Neuronal stem cell (in vitro differentiated cells): ENCODE results near the gene FMNL3.

Experiments
- DNase-seq: peaks from one replicate; pipeline ENCODE4 v3.0.0-alpha.2; 2013; ENCODE audit warnings: low spot score
- H2AFZ ChIP-seq: one replicate; pipeline ENCODE4 v1.6.1; 2013; ENCODE audit warnings: mild to moderate bottlenecking, low read length, inconsistent platforms
- H2AK5ac ChIP-seq: 2 replicates; pipeline ENCODE4 v1.6.1; 2013; ENCODE audit warnings: low read depth, mild to moderate bottlenecking, inconsistent platforms, low read length, moderate library complexity, mixed read lengths
- H2BK120ac ChIP-seq: 2 replicates; pipeline ENCODE4 v1.6.1; 2013; ENCODE audit warnings: low read depth, mild to moderate bottlenecking, inconsistent platforms, low read length, moderate library complexity, mixed read lengths
- H2BK12ac ChIP-seq: one replicate; pipeline ENCODE4 v1.6.1; 2013; ENCODE audit warnings: low read length, inconsistent platforms
- H2BK15ac ChIP-seq: 2 replicates; pipeline ENCODE4 v1.6.1; 2013; ENCODE audit warnings: mild to moderate bottlenecking, low read length, inconsistent platforms, mixed read lengths
- H2BK5ac ChIP-seq: one replicate; pipeline ENCODE4 v1.6.1; 2013; ENCODE audit warnings: inconsistent platforms, mild to moderate bottlenecking, low read length, moderate library complexity
- H3K14ac ChIP-seq: one replicate; pipeline ENCODE4 v1.6.1; 2013; ENCODE audit warnings: low read length, inconsistent platforms
- H3K18ac ChIP-seq: 2 replicates; pipeline ENCODE4 v1.6.1; 2013; ENCODE audit warnings: low read length, inconsistent platforms
- H3K23ac ChIP-seq: 2 replicates; pipeline ENCODE4 v1.6.1; 2013; ENCODE audit warnings: low read depth, mild to moderate bottlenecking, mixed read lengths, low read length, inconsistent platforms; ENCODE audit not compliant: poor library complexity
- H3K27ac ChIP-seq: replicated peaks from 3 replicates; pipeline ENCODE4 v1.5.1; 2013; ENCODE audit warnings: low read length, inconsistent platforms
- H3K27me3 ChIP-seq, 3 experiments: 2 replicates each; pipeline ENCODE4 v1.6.1; 2013; ENCODE audit warnings: low read length in 3 of 3, mild to moderate bottlenecking in 2 of 3, inconsistent platforms in 1 of 3, low read depth in 1 of 3, mixed read lengths in 1 of 3, moderate library complexity in 1 of 3; ENCODE audit not compliant: control insufficient read depth in 3 of 3, insufficient read depth in 3 of 3
- H3K36me3 ChIP-seq, 2 donors: replicated peaks in 1 of 2; 2 replicates each; pipeline ENCODE4 v1.6.1; 2013; ENCODE audit warnings: low read length in 2 of 2; ENCODE audit not compliant: control insufficient read depth in 2 of 2, insufficient read depth in 2 of 2
- H3K4ac ChIP-seq: 2 replicates; pipeline ENCODE4 v1.6.1; 2013; ENCODE audit warnings: inconsistent platforms, mild to moderate bottlenecking, low read length, moderate library complexity
- H3K4me1 ChIP-seq, 2 donors: 1 replicate in 1 of 2; 2 replicates in 1 of 2; pipeline ENCODE4 v1.6.1; 2013; ENCODE audit warnings: low read length in 2 of 2, low read depth in 1 of 2; ENCODE audit not compliant: control insufficient read depth in 2 of 2, insufficient read depth in 1 of 2
- H3K4me2 ChIP-seq: one replicate; pipeline ENCODE4 v1.6.1; 2013; ENCODE audit warnings: mild to moderate bottlenecking, low read length, inconsistent platforms; ENCODE audit not compliant: insufficient read depth, poor library complexity, severe bottlenecking
- H3K4me3 ChIP-seq, 2 donors: 2 replicates each; pipeline ENCODE4 v1.5.1; 2013; ENCODE audit warnings: low read length in 2 of 2, mild to moderate bottlenecking in 2 of 2, inconsistent platforms in 1 of 2, moderate library complexity in 1 of 2
- H3K79me1 ChIP-seq: one replicate; pipeline ENCODE4 v1.6.1; 2013; ENCODE audit warnings: low read depth, mild to moderate bottlenecking, inconsistent platforms, low read length, moderate library complexity
- H3K9ac ChIP-seq: one replicate; pipeline ENCODE4 v1.6.1; 2013; ENCODE audit warnings: mild to moderate bottlenecking, low read depth, low read length, inconsistent platforms; ENCODE audit not compliant: poor library complexity
- H3K9me3 ChIP-seq, 2 donors: replicated peaks in 1 of 2; 2 replicates each; pipeline versions ENCODE3 to v1.6.1; 2013; ENCODE audit warnings: low read length in 2 of 2, mild to moderate bottlenecking in 2 of 2, inconsistent platforms in 1 of 2, low read depth in 1 of 2, mixed read lengths in 1 of 2, moderate library complexity in 1 of 2; ENCODE audit not compliant: control insufficient read depth in 2 of 2, insufficient read depth in 1 of 2
- H4K8ac ChIP-seq: one replicate; pipeline ENCODE4 v1.6.1; 2013; ENCODE audit warnings: low read depth, mild to moderate bottlenecking, inconsistent platforms, low read length, moderate library complexity
- H4K91ac ChIP-seq: one replicate; pipeline ENCODE4 v1.6.1; 2013; ENCODE audit warnings: low read length, low read depth, mild to moderate bottlenecking, inconsistent platforms; ENCODE audit not compliant: poor library complexity
- WGBS, 2 donors: extraction: QIAGEN DNeasy Blood & Tissue Kit; methylation state at CpG; one replicate each; pipeline ENCODE4 v1.1.7; 2013; ENCODE audit warnings: missing lambda C conversion rate in 2 of 2, mixed read lengths in 1 of 2; ENCODE audit not compliant: insufficient read length in 2 of 2, insufficient replicate concordance in 1 of 2; ENCODE audit errors: extremely low coverage in 2 of 2; 5-methylcytosine and 5-hydroxymethylcytosine counted together

Gene FMNL3

GRCh38 chr12:49622501-49623141 is 84.6 kb downstream of the FMNL3 start:
- H3K4me1 ChIP-seq: peaks cover 6 to 9% of the 10 kb centered on the region in 2 donors
- H3K27me3 ChIP-seq: no peaks in the 10 kb centered on the region
- no peak overlapping the region for H2BK5ac ChIP-seq
- H3K4me2 ChIP-seq: peak overlapping the region; percentile 76
- H3K18ac ChIP-seq: peak overlapping the region; percentile 72
- no peak overlapping the region for H4K91ac ChIP-seq
- no peak for DNase-seq
- H3K27ac ChIP-seq: peak overlapping the region; percentile 29
- no peak overlapping the region for H4K8ac ChIP-seq
- H2BK12ac ChIP-seq: no peak overlapping the region
- no peak overlapping the region for H3K14ac ChIP-seq
- H2BK120ac ChIP-seq: no peak overlapping the region
- no CpG with 5 or more reads among the region's 22 CpGs for WGBS, 2 donors
- H3K23ac ChIP-seq: no peak overlapping the region
- peak overlapping the region; percentile 69 to 80 for H3K4me3 ChIP-seq
- no peaks in the 10 kb centered on the region for H3K9me3 ChIP-seq
- peak overlapping the region; percentile 85 for H3K9ac ChIP-seq
- H2AK5ac ChIP-seq: peak overlapping the region; percentile 22
- no peaks in the 10 kb centered on the region for H3K79me1 ChIP-seq
- no peak overlapping the region for H2BK15ac ChIP-seq
- H3K4ac ChIP-seq: no peak overlapping the region
- H3K36me3 ChIP-seq: no peaks in the 10 kb centered on the region
- H2AFZ ChIP-seq: peak overlapping the region; percentile 92

DNA sequence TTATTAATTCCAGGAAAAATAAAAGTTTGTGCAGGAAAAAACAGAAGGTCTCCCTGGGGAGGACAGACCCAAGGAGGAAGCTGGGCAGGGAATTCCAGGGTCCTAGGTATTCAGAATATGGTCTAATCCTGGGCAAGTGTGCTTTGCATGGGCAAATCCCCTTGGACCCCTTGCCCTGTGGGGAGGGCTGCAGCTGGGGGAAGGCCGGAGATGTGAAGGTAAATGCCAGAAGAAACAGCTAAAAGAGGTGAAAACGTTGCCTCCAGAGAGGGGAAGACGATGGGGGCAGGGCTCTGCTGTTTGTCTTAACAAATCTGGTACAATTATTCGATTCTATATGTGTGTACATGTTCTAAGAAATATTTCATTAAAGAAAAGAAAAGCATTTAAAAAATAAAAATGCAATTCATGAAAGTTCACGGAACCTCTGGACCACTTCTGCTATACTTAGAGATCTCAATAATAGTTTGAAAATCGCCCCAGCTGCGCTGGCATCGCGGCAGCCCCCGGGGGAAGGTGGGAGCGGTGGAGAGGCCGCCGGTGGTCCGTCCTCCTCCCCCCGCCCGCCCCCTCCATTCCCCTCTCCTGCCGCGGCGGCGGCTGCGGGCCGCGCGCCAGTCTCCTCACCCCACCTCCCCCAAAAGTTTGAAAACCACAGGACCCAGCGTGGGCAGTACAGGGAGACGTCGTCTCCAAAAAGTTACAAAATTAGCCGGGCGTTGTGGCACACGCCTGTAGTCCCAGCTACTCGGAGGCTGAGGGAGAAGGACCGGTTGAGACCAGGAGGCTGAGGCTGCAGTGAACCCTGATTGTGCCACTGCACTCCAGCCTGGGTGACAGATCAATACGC is 85.3 kb downstream of the FMNL3 start:
- WGBS, 2 donors: no CpG with 5 or more reads among the region's 33 CpGs

DNA sequence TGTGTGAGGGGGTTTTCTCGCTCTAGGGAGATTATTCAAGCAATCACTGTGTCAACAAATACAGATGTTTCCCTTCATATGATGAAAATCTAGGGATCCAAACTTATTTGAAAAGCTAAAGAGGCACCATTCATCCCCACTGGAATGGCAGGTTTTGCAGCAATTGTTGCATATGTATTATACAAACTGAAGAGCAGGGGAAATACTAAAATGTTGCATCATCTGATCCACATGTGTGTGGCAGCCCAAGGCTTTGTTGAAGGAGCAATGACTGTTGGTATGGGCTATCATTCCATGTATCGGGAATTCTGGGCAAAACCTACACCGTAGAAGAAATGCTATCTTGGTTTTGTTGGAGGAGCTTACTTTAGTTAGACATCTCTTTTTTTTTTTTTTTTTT is 87.9 kb downstream of the FMNL3 start:
- Histone ChIP-seq H3K36me3 (no peaks in the 10 kb centered on the region), H2BK15ac (no peak overlapping the region), H3K4me2 (no peak overlapping the region), H2AFZ (no peak overlapping the region), H4K91ac (no peak overlapping the region), H3K18ac (no peak overlapping the region), H4K8ac (no peak overlapping the region), H3K27ac (no peak overlapping the region), H3K9me3 (no peaks in the 10 kb centered on the region), H3K4me1 (peaks cover 6 to 9% of the 10 kb centered on the region in 2 donors), H3K4ac (no peak overlapping the region), H3K23ac (no peak overlapping the region), H3K79me1 (no peaks in the 10 kb centered on the region), H3K9ac (no peak overlapping the region), H2AK5ac (no peak overlapping the region), H2BK120ac (no peak overlapping the region), H3K4me3 (no peak overlapping the region), H2BK5ac (no peak overlapping the region), H3K27me3 (no peaks in the 10 kb centered on the region), H3K14ac (no peak overlapping the region), H2BK12ac (no peak overlapping the region)
- DNase-seq: no peak
- WGBS, 2 donors: no CpG with 5 or more reads among the region's 3 CpGs

More for the DNA sequence above, 85.3 kb downstream of the FMNL3 start:
- H2AFZ ChIP-seq: peak overlapping the region; percentile 92
- no peak overlapping the region for H2AK5ac ChIP-seq
- H3K36me3 ChIP-seq: no peaks in the 10 kb centered on the region
- no peak overlapping the region for H2BK12ac ChIP-seq
- peak overlapping the region in 1 of 2 donors; percentile 69 for H3K4me3 ChIP-seq
- no peak overlapping the region for H3K14ac ChIP-seq
- H3K9ac ChIP-seq: no peak overlapping the region
- H3K4me2 ChIP-seq: peak overlapping the region; percentile 76
- H3K18ac ChIP-seq: no peak overlapping the region
- H4K8ac ChIP-seq: no peak overlapping the region
- no peak for DNase-seq
- H2BK5ac ChIP-seq: no peak overlapping the region
- H3K79me1 ChIP-seq: no peaks in the 10 kb centered on the region
- no peak overlapping the region for H3K27ac ChIP-seq
- no peak overlapping the region for H2BK15ac ChIP-seq
- no peak overlapping the region for H3K4ac ChIP-seq
- H3K9me3 ChIP-seq: no peaks in the 10 kb centered on the region
- no peak overlapping the region for H3K23ac ChIP-seq
- H4K91ac ChIP-seq: no peak overlapping the region
- H2BK120ac ChIP-seq: no peak overlapping the region
- H3K27me3 ChIP-seq: no peaks in the 10 kb centered on the region
- peaks cover 6 to 9% of the 10 kb centered on the region in 2 donors for H3K4me1 ChIP-seq

GRCh38 chr12:49618576-49618975 is 88.6 kb downstream of the FMNL3 start:
- H2BK5ac ChIP-seq: no peak overlapping the region
- H3K4me2 ChIP-seq: no peak overlapping the region
- no peak overlapping the region for H4K8ac ChIP-seq
- H3K9ac ChIP-seq: no peak overlapping the region
- no peak overlapping the region for H2BK120ac ChIP-seq
- no peak for DNase-seq
- no peak overlapping the region for H3K18ac ChIP-seq
- H3K4me3 ChIP-seq: no peak overlapping the region
- H3K4ac ChIP-seq: no peak overlapping the region
- peaks cover 6 to 9% of the 10 kb centered on the region in 2 donors for H3K4me1 ChIP-seq
- no peak overlapping the region for H3K23ac ChIP-seq
- no peak overlapping the region for H3K27ac ChIP-seq
- no peaks in the 10 kb centered on the region for H3K36me3 ChIP-seq
- H3K27me3 ChIP-seq: no peaks in the 10 kb centered on the region
- no peak overlapping the region for H4K91ac ChIP-seq
- H2AK5ac ChIP-seq: no peak overlapping the region
- no CpG with 5 or more reads among the region's 1 CpG for WGBS, 2 donors
- H3K9me3 ChIP-seq: no peaks in the 10 kb centered on the region
- H3K79me1 ChIP-seq: no peaks in the 10 kb centered on the region
- H3K14ac ChIP-seq: no peak overlapping the region
- no peak overlapping the region for H2AFZ ChIP-seq
- no peak overlapping the region for H2BK12ac ChIP-seq
- no peak overlapping the region for H2BK15ac ChIP-seq
